Activated naive CD4-positive, alpha-beta T cell (primary cell): ENCODE measurements around the gene ZNF195.
"Not testable (repeated sequence)": the region's sequence is repeated elsewhere in the genome, so short reads cannot be mapped to it uniquely, and the experiment has no call there.

Source experiments
- DNase-seq, 4 experiments: peaks; one replicate each; lab custom pipeline; 2025; lab: John Stamatoyannopoulos, UW

ZNF195 gene

DNA sequence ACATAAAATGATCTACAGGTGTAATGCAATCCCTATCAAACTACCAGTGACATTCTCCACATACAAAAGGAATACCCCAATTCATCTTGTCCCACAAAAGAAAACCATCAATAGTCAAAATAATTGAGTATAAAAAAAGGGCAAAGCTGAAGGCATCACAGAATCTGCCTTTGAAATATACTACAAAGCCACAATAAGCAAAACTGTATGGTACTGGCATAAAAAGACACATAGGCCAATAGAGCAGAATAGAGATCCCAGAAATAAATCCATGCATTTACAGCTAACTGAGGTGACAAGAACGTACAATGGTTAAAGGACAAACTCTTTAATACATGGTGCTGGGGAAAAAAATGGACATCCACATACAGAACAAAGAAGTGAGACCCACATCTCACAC lies 31.8 kb downstream of the ZNF195 start:
- no peak for DNase-seq

DNA sequence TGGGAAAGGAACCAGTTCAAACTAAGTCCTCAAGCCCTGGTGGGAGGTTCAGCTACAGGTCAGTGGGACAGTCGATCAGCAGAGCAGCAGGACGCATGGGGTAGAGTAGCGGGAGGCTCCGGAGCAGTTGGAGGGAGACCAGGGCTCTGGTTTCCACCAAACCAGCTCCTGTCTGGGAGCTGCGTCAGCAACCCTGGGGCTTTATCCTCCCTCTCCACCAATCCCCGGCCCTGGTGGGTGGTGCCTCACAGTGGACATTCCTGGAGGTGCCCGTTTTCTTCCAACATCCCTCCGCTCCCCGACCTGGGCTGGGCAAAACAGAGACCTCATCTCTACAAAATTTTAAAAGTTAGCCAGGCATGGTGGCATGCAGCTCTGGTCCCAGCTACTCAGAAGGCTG lies 32.4 kb downstream of the ZNF195 start:
- no peak for DNase-seq

DNA sequence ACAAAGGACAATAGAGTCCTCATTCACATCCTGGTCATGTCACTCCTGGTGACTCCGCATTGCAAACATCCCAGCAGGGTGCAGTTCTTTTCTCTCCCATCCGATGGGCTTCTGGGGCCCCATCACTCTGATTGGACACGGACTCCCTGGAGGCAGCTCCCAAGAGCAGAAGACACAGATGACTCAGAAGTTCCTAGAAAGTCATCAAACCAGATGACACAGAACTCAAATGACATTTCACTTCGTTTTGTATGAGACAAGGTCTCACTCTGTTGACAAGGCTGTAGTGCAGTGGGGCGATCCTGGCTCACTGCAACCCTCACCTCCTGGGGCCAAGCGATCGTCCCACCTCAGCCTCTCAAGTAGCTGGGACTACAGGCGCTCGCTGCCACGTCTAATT lies 33.2 kb downstream of the ZNF195 start:
- DNase-seq, result no peak

DNA sequence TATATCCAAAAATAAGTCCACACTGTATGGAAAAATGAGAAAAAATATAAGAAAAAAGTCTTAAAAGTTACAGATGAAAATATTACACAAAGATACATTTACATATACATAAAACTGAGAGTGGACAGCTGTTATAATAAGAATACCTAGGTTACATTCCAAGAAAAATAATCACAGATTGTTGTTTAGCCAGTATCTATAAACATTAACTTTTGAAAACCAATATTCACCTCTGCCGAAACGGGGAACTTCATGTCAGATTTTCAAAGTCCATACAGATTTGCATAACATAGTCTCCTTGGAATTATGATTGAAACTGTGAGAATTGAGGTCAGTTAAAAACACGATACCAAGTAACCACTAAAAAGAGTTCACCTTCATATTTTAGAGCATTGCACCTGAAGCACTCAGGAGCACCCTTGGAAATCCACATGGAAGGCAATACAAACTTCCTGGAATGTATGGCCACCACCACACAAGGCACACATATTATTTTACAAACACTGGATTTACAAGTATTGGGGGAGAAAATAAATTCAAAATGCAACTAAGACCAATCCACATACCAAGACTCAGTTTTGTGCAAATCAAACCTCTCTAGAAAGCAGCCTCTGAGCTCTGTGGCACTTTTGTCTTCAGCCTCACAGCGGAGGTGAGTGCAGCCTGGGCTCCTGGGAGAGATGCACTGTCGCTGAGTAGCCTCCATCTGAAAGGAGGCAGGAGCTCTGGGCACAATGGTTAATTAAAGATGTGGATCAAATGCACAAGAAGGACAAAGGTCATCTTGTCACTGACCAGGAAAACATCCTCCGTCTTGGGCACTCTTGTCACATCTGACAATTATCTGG lies 34.4 kb downstream of the ZNF195 start:
- no peak for DNase-seq

DNA sequence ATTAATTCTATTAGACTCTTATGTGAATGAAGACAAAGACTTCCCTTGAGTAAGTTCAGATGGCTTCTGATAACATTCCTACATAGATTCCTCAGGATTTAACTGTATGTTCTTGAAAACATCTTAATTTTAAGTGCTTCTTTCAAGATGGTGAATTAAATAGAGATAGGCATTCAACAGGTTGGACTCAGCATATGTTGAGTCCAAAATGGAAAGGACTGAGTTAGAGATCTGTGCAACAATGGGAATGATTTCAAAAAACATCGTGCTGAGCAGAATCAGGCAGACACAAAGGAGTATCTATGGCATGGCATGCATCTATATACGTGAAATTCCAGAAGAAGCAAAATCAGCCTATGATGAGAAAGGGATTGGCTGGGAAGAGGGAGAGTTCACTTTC lies 36.2 kb downstream of the ZNF195 start:
- no peak for DNase-seq

DNA sequence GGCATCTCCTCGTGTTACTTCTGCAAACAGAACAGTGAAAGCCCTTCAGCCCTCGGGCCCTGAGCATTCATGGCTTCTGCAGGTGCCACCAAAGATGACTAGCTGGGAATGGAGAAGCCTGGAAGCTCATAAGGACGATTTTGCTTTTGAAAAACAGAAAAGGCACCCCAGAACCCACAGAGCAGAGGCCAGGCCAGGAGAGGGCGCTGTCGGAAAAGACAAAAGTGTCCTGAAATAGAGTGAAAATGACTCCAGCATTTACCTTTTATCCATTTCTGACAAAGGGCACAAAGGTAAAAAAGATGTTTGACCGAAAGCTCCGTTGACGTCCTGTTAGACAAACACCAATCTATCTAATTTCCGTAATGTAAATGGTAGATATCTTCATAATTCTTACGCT lies 37.6 kb downstream of the ZNF195 start:
- peak; percentile 33 to 61 (median 54) for DNase-seq

DNA sequence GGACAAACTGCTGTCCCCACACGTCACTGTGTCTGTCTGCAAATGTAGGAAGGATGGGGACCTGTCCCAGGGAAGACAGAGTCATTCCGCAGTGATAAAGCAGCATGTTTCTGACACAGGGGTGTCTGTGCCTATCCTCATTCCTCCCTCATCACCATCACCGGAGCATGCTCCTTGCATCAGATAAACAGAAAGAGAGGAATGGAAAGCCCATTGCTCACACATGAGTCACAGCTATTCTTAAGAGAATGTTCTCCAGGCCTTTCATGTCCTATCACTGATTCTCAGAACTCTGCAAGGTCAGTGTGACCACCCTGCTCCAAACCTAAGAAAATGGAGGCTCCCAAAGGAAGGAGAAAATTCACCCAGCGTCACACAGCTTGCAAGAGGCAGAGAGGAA lies 38.9 kb downstream of the ZNF195 start:
- no peak for DNase-seq

DNA sequence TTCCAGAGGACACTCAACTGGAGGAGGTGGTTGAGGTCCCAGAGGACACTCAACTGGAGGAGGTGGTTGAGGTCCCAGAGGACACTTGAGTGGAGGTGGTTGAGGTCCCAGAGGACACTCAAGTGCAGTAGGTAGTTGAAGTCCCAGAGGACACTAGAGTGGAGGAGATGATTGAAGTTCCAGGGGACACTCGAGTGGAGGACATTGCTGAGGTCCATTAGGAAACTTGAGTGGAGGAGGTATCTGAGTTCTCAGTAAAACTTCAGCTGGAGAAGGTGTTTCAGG lies 39.7 kb downstream of the ZNF195 start:
- no peak for DNase-seq

DNA sequence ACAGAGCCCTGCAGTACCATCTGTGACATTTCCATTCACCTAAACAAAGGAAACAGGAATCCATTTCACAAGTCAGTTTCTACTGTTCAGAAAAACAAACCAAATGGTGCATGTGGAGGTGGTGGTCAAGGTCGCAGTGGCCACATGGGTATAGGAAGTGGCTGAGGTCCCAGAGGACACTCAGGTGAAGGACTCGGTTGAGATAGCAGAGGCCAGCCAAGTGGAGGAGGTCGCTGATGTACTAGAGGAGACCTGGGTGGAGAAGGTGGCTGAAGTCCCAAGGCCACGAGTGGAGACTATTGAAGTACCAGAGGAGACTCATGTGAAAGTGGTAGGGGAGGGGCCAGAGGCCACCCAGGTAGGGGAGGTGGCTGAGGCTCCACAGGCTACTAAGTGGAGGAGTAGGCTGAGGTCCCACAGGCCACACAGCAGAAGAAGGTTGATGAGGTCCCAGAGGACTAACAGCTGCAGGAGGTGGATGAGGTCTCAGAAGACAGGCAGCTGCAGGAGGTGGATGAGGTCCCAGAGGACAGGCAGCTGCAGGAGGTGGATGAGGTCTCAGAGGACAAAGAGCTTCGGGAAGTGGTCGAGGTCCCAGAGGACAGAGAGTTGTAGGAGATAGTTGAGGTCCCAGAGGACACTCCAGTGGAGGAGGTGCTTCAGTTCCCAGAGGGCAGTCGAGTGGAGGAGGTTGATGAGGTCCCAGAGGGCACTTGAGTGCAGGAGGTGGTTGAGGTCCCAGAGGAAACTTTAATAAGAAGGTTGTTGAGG lies 40.2 kb downstream of the ZNF195 start:
- no peak for DNase-seq

DNA sequence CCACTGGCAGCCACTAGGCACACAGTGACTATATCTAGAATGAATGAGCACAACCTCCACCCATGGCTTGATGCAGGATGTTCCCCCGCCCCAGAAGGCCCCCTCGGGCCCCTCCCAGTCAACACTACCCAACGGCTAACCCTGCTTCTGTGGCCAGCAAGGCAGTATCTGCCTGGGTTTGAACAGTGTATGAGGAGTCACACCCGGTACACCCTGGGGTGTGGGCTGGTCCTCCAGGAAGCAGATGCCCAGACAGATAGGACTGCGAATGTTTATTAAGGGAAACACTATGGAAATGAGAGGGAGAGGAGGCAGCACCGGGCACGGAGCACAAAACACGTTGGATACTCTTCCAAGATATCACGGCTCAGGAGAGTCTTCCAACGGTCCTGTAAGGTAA lies 42.5 kb downstream of the ZNF195 start:
- DNase-seq, result not testable (repeated sequence)

DNA sequence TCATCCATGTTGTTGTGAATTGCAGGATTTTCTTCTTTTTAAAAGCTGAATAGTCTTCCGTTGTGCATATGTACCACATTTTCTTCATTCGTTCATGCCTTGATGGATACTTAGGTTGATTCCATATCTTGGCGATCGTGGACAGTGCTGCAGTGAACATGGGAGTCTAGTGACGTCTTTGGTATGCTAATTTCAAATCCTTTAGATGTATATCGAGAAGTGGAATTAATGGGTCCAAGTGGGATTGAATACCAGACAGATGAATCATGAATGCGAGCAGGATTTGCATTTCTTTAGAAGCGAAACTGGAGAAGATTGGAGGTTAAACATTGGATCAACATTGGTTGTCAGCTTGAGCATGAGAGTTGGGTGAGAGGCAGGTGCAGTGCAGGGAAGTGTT lies 45.8 kb downstream of the ZNF195 start:
- DNase-seq, result not testable (repeated sequence)

DNA sequence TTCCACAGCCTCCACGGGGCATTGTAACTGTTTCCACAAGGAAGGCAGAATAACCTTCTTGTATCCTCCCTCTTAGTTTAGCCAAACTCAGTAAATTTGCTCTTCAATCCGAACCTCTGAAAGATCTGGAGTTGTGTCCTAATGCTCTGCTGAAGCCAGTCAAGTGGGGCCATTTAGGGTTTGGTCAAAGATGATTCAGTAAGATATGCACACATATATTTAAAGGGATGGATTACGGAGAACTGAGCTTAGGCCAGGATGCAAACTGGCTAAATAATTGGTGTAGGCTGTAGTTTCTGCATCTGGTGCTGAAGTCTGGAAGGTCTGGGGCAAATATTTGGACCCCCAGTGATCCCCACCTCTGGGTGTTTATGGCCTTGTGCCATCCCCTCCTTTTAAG lies 47.9 kb downstream of the ZNF195 start:
- DNase-seq, result not testable (repeated sequence)

DNA sequence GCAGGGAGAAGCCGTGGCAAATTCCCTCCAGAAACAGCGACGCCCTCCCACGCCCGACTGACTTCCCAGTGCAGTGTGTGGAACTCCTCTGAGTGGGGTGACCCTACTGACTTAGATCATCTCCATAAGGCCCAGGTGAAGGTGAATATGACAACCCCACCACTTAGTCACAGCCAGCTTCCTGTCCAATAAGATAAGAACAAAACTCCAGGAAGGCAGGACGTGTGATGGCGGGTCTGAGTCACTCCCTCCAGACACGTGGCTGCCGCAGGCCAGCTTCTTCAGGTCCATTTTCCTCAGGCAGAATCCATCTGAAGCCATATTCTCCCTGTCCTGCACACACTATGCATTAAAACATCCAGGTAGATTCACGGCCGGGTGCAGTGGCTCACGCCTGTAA lies 48.9 kb downstream of the ZNF195 start:
- DNase-seq, result not testable (repeated sequence)

DNA sequence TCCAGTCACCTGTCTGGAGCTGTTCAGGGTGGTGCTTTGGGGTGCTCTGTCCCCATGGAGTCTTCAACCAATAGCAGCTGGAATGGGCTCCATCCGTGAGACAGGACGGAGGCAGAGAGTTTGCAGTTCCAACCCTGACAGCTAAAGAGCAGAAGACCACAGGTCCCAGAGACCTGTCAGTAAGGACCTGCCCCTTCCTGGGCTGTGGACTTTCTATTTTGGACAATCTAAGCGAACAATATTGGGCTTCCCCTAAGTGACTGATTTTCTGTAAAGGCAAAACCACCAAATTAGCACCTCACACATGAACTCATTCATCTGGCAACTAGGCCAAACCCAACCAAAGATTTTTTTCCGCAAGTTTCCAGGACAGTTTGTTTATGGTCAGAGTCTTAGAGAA lies 50.4 kb downstream of the ZNF195 start:
- not testable (repeated sequence) for DNase-seq

DNA sequence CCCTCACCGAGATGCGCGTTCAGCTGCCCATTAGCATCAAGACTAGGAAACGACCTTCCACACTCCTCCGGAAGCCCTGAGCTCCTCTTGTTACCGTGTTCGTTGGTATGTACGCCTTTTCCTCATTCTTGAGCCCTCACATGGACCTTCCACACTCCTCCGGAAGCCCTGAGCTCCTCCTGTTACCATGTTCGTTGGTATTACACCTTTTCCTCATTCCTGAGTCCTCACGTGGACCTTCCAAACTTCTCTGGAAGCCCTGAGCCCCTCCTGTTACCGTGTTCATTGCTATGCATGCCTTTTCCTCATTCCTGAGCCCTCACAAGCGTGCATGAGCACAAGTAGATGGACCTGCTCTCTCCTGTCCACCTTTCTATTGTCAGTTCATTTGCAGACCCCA lies 52.5 kb downstream of the ZNF195 start:
- not testable (repeated sequence) for DNase-seq

DNA sequence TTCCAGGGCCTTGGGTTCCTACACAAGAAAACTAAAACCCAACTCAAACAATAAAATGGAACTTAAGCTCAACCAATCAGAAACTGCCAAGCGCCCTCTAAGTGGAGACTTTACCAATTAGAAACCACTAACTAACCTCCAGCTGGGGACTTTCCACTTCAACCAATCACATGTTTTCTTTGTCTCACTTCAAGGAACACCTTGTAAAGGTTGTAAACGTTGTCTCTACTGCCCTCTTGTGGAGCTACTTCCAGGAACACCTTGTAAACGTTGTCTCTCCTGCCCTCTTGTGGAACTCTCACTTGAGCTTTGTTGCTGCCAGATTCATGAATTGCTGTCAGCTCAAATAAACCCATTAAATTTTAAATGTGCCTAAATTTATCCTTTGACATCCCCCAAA lies 54.2 kb downstream of the ZNF195 start:
- DNase-seq, result not testable (repeated sequence)
